Trophoblast cell (in vitro differentiated cells and primary cell): ENCODE measurements around the gene DENND4A.

ENCODE experiments used
- DNase-seq, 2 donors: peaks; one replicate each; pipeline ENCODE4 v3.0.0-alpha.2; 2016
- H2AFZ ChIP-seq: 2 replicates; pipeline ENCODE4 v1.6.1; 2013; ENCODE audit warnings: low read length, moderate library complexity, mild to moderate bottlenecking; ENCODE audit not compliant: insufficient read depth, poor library complexity
- H2AK5ac ChIP-seq: 2 replicates; pipeline ENCODE4 v1.6.1; 2013; ENCODE audit warnings: mild to moderate bottlenecking, low read length
- H2BK120ac ChIP-seq: 2 replicates; pipeline ENCODE4 v1.6.1; 2013; ENCODE audit warnings: low read length, mild to moderate bottlenecking, moderate library complexity; ENCODE audit not compliant: insufficient read depth, poor library complexity
- H2BK12ac ChIP-seq: 2 replicates; pipeline ENCODE4 v1.6.1; 2013; ENCODE audit warnings: mild to moderate bottlenecking, low read length, moderate library complexity
- H2BK5ac ChIP-seq: 2 replicates; pipeline ENCODE4 v1.6.1; 2013; ENCODE audit warnings: low read length, low read depth, moderate library complexity, mild to moderate bottlenecking; ENCODE audit not compliant: poor library complexity
- H3K14ac ChIP-seq: 2 replicates; pipeline ENCODE4 v1.6.1; 2013; ENCODE audit warnings: mild to moderate bottlenecking, low read length
- H3K18ac ChIP-seq: 2 replicates; pipeline ENCODE4 v1.6.1; 2013; ENCODE audit warnings: mild to moderate bottlenecking, low read length
- H3K23ac ChIP-seq: 2 replicates; pipeline ENCODE4 v1.6.1; 2013; ENCODE audit warnings: low read length
- H3K27ac ChIP-seq: 2 replicates; pipeline ENCODE4 v1.5.1; 2013; ENCODE audit warnings: low read depth, mild to moderate bottlenecking, inconsistent platforms, low read length, moderate library complexity
- H3K27me3 ChIP-seq: 2 replicates; pipeline ENCODE4 v1.6.1; 2013; ENCODE audit warnings: inconsistent platforms, mild to moderate bottlenecking, low read length, moderate library complexity; ENCODE audit not compliant: insufficient read depth
- H3K36me3 ChIP-seq, 2 experiments: 1 replicate in 1 of 2; 2 replicates in 1 of 2; pipeline ENCODE4 v1.6.1; 2013; ENCODE audit warnings: low read length in 2 of 2, mild to moderate bottlenecking in 2 of 2, moderate library complexity in 1 of 2; ENCODE audit not compliant: insufficient read depth in 2 of 2, control insufficient read depth in 1 of 2
- H3K4ac ChIP-seq: 2 replicates; pipeline ENCODE4 v1.6.1; 2013; ENCODE audit warnings: low read depth, mild to moderate bottlenecking, low read length, moderate library complexity
- H3K4me1 ChIP-seq, 2 experiments: 1 replicate in 1 of 2; 2 replicates in 1 of 2; pipeline ENCODE4 v1.6.1; 2013; ENCODE audit warnings: low read length in 2 of 2, mild to moderate bottlenecking in 2 of 2, moderate library complexity in 1 of 2; ENCODE audit not compliant: insufficient read depth in 2 of 2, control insufficient read depth in 1 of 2
- H3K4me2 ChIP-seq: 2 replicates; pipeline ENCODE4 v1.6.1; 2013; ENCODE audit warnings: inconsistent platforms, mild to moderate bottlenecking, low read length, moderate library complexity
- H3K4me3 ChIP-seq: 2 replicates; pipeline ENCODE4 v1.5.1; 2013; ENCODE audit warnings: mild to moderate bottlenecking, low read depth, low read length, inconsistent platforms
- H3K79me1 ChIP-seq: one replicate; pipeline ENCODE4 v1.6.1; 2013; ENCODE audit warnings: low read length
- H3K79me2 ChIP-seq: 2 replicates; pipeline ENCODE4 v1.6.1; 2013; ENCODE audit warnings: low read length, mild to moderate bottlenecking; ENCODE audit not compliant: control insufficient read depth, insufficient read depth, poor library complexity
- H3K9ac ChIP-seq: 2 replicates; pipeline ENCODE4 v1.6.1; 2013; ENCODE audit warnings: mild to moderate bottlenecking, low read length
- H3K9me3 ChIP-seq: 2 replicates; pipeline ENCODE4 v1.6.1; 2013; ENCODE audit warnings: low read depth, mild to moderate bottlenecking, control low read depth, inconsistent platforms, low read length; ENCODE audit not compliant: insufficient read depth
- H4K12ac ChIP-seq: 2 replicates; pipeline ENCODE4 v1.6.1; 2013; ENCODE audit warnings: low read depth, mild to moderate bottlenecking, low read length, moderate library complexity
- H4K8ac ChIP-seq: 2 replicates; pipeline ENCODE4 v1.6.1; 2013; ENCODE audit warnings: low read depth, mild to moderate bottlenecking, low read length, moderate library complexity
- H4K91ac ChIP-seq: one replicate; pipeline ENCODE4 v1.6.1; 2013; ENCODE audit warnings: low read depth, mild to moderate bottlenecking, low read length, moderate library complexity
- WGBS: extraction: QIAGEN DNeasy Blood & Tissue Kit; methylation state at CpG from one replicate; pipeline ENCODE4 v1.1.7; 2013; ENCODE audit warnings: missing lambda C conversion rate; ENCODE audit not compliant: insufficient read length, insufficient coverage; ENCODE audit errors: extremely low coverage; 5-methylcytosine and 5-hydroxymethylcytosine counted together

The DENND4A gene

GRCh38 chr15:65722191-65722590, 69.9 kb downstream of the DENND4A start:
- Histone ChIP-seq H4K12ac (no peak overlapping the region), H4K8ac (no peak overlapping the region), H3K27me3 (no peaks in the 10 kb centered on the region), H3K27ac (no peak overlapping the region), H3K4me1 (no peaks in the 10 kb centered on the region), H2AFZ (no peak overlapping the region), H2BK5ac (no peak overlapping the region), H3K79me2 (no peaks in the 10 kb centered on the region), H2BK120ac (no peak overlapping the region), H3K4me3 (no peak overlapping the region), H3K79me1 (no peaks in the 10 kb centered on the region), H3K4me2 (no peak overlapping the region), H3K36me3 (peaks cover 0 to 2% of the 10 kb centered on the region in 2 experiments), H3K18ac (no peak overlapping the region), H3K9me3 (no peaks in the 10 kb centered on the region), H3K14ac (no peak overlapping the region), H2AK5ac (no peak overlapping the region), H4K91ac (no peak overlapping the region), H3K23ac (no peak overlapping the region), H3K9ac (no peak overlapping the region), H3K4ac (no peak overlapping the region), H2BK12ac (no peak overlapping the region)
- no CpG with 5 or more reads among the region's 5 CpGs for WGBS
- DNase-seq: no peak

- Histone ChIP-seq H2BK120ac (no peak overlapping the region), H3K27me3 (no peaks in the 10 kb centered on the region), H3K4me3 (no peak overlapping the region), H2AFZ (no peak overlapping the region), H3K14ac (no peak overlapping the region), H2BK5ac (no peak overlapping the region), H3K18ac (no peak overlapping the region), H3K27ac (no peak overlapping the region), H3K4me2 (no peak overlapping the region), H4K12ac (no peak overlapping the region), H3K4me1 (no peaks in the 10 kb centered on the region), H2AK5ac (no peak overlapping the region), H3K4ac (no peak overlapping the region), H3K36me3 (peaks cover 0 to 1% of the 10 kb centered on the region in 2 experiments), H3K79me2 (no peaks in the 10 kb centered on the region), H3K9ac (no peak overlapping the region), H4K91ac (no peak overlapping the region), H2BK12ac (no peak overlapping the region), H3K79me1 (no peaks in the 10 kb centered on the region), H4K8ac (no peak overlapping the region), H3K23ac (no peak overlapping the region), H3K9me3 (no peaks in the 10 kb centered on the region)
- WGBS: no CpG with 5 or more reads among the region's 2 CpGs
- DNase-seq: no peak
These were observed 79.7 kb downstream of the DENND4A start for GRCh38 chr15:65712415-65712814.

- no peak overlapping the region for H2BK12ac ChIP-seq
- no peak overlapping the region for H3K4me3 ChIP-seq
- no peak overlapping the region for H2BK5ac ChIP-seq
- H3K9me3 ChIP-seq: no peaks in the 10 kb centered on the region
- H3K36me3 ChIP-seq: no peaks in the 10 kb centered on the region
- H3K27ac ChIP-seq: no peak overlapping the region
- no peak overlapping the region for H3K4me2 ChIP-seq
- no peak overlapping the region for H2AK5ac ChIP-seq
- no peak overlapping the region for H3K23ac ChIP-seq
- H3K9ac ChIP-seq: no peak overlapping the region
- no peak overlapping the region for H2AFZ ChIP-seq
- DNase-seq: no peak
- H3K4me1 ChIP-seq: no peaks in the 10 kb centered on the region
- WGBS: no CpG with 5 or more reads among the region's 2 CpGs
- no peak overlapping the region for H3K18ac ChIP-seq
- H4K91ac ChIP-seq: no peak overlapping the region
- H4K12ac ChIP-seq: no peak overlapping the region
- H3K27me3 ChIP-seq: no peaks in the 10 kb centered on the region
- no peak overlapping the region for H4K8ac ChIP-seq
- H3K79me2 ChIP-seq: no peaks in the 10 kb centered on the region
- H3K79me1 ChIP-seq: no peaks in the 10 kb centered on the region
- no peak overlapping the region for H3K4ac ChIP-seq
- no peak overlapping the region for H2BK120ac ChIP-seq
- no peak overlapping the region for H3K14ac ChIP-seq
These were observed 97.0 kb downstream of the DENND4A start for GRCh38 chr15:65695081-65695480.

- H2AK5ac ChIP-seq: no peak overlapping the region
- peaks cover 0 to 2% of the 10 kb centered on the region in 2 experiments for H3K36me3 ChIP-seq
- no peak overlapping the region for H4K8ac ChIP-seq
- DNase-seq: no peak
- H2BK12ac ChIP-seq: no peak overlapping the region
- H3K27me3 ChIP-seq: no peaks in the 10 kb centered on the region
- no peak overlapping the region for H3K4me3 ChIP-seq
- no peaks in the 10 kb centered on the region for H3K79me2 ChIP-seq
- H3K79me1 ChIP-seq: no peaks in the 10 kb centered on the region
- no peak overlapping the region for H3K4me2 ChIP-seq
- H2BK120ac ChIP-seq: no peak overlapping the region
- no peak overlapping the region for H3K9ac ChIP-seq
- H3K9me3 ChIP-seq: no peaks in the 10 kb centered on the region
- H3K23ac ChIP-seq: no peak overlapping the region
- H3K4ac ChIP-seq: no peak overlapping the region
- WGBS: no CpG with 5 or more reads among the region's 4 CpGs
- no peak overlapping the region for H2BK5ac ChIP-seq
- H2AFZ ChIP-seq: no peak overlapping the region
- no peak overlapping the region for H3K14ac ChIP-seq
- no peak overlapping the region for H4K91ac ChIP-seq
- no peaks in the 10 kb centered on the region for H3K4me1 ChIP-seq
- no peak overlapping the region for H3K18ac ChIP-seq
- no peak overlapping the region for H3K27ac ChIP-seq
- H4K12ac ChIP-seq: no peak overlapping the region
These were observed 101.3 kb downstream of the DENND4A start for GRCh38 chr15:65690778-65691177.
